ENCODE measurements around the gene PLA2G4B. TPM values are rescaled to one million over a fixed set of nuclear protein-coding genes. Genes with fewer than 3 reads are reported as not detected.

Gene PLA2G4B
- total RNA-seq, 1 experiment from 2014 or later, result 3.7 TPM

DNA sequence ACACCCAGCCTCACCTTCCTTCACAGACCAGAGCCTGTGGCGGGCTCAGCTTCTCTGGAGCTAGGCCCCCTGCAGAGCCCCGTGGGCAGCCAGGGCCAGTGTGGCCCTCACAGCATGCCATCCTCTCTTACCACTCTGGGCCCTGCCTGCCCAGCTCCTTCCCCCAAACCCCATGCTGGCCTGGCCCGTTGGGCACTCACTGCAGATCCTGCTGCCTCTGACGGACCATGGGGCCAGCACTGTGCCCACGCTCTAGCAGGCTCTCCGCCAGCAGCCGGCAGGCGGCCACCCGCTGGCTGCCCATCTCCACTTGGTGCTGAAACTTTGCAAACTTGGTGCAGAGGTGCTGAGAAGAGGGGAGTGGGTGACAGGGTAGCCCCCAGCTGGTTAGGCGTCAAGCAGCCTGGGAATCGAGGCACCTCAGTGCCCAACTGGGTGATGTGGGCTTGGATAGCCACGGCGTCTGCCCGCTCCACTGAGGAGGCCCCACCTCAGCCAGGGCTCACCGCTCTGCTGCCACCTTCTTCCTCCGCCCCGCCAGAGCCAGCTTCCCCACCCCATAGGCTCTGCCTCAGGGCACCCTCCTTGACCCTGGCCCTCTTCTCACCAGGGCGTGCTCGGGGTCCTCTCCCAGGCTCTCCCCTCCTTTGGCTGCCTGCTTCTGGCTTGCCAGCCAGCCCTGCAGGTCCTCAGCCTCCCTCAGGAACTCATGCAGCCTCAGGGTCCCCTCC is 32.7 kb downstream of the PLA2G4B start:
- H4K8ac ChIP-seq (replicated peaks; ENCODE audit: insufficient read length, low read depth, low read length), result no peak overlapping the region
- no peaks in the 10 kb centered on the region for H3K27me3 ChIP-seq (ENCODE audit: insufficient read depth, low read length)
- TF ChIP-seq, protein P1, sequence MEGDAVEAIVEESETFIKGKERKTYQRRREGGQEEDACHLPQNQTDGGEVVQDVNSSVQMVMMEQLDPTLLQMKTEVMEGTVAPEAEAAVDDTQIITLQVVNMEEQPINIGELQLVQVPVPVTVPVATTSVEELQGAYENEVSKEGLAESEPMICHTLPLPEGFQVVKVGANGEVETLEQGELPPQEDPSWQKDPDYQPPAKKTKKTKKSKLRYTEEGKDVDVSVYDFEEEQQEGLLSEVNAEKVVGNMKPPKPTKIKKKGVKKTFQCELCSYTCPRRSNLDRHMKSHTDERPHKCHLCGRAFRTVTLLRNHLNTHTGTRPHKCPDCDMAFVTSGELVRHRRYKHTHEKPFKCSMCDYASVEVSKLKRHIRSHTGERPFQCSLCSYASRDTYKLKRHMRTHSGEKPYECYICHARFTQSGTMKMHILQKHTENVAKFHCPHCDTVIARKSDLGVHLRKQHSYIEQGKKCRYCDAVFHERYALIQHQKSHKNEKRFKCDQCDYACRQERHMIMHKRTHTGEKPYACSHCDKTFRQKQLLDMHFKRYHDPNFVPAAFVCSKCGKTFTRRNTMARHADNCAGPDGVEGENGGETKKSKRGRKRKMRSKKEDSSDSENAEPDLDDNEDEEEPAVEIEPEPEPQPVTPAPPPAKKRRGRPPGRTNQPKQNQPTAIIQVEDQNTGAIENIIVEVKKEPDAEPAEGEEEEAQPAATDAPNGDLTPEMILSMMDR (conservative IDR thresholded peaks at IDR 0.05), result no peak
- H3T11ph ChIP-seq (ENCODE audit: low read length), result no peak overlapping the region
- WGBS (ENCODE audit: extremely low coverage, insufficient read length, low lambda C conversion rate), result no CpG with 5 or more reads among the region's 19 CpGs
- H3K4ac ChIP-seq (ENCODE audit: low read depth, low read length), result no peak overlapping the region
- Mint-ChIP-seq H3K27ac (no peak overlapping the region), H3K9me3 (no peaks in the 10 kb centered on the region; a peak in 1 of 5 replicates), H3K27me3 (ENCODE audit: low read depth) (peaks cover 2% of the 10 kb centered on the region; the same call in 1 of the 2 replicates), H3K4me1 (peaks cover 0 to 2% of the 10 kb centered on the region in 2 experiments; a peak in 1 of 4 replicates), H3K36me3 (ENCODE audit: insufficient read depth in 1 of 3, low read depth in 3 of 3) (no peaks in the 10 kb centered on the region), H3K4me3 (no peak overlapping the region)
- H3K23me2 ChIP-seq (ENCODE audit: insufficient read length, low read depth, low read length, poor library complexity, severe bottlenecking), result no peaks in the 10 kb centered on the region
- no peak overlapping the region for H3K23ac ChIP-seq (ENCODE audit: insufficient read length, low read depth, low read length)
- no peaks in the 10 kb centered on the region for H3K9me3 ChIP-seq (ENCODE audit: control insufficient read depth, low read depth, low read length)
- no peak overlapping the region for H2BK15ac ChIP-seq (ENCODE audit: low read depth, low read length)
- H2BK20ac ChIP-seq (ENCODE audit: low read depth, low read length, poor library complexity, severe bottlenecking), result no peak overlapping the region
- no peak overlapping the region for H3K56ac ChIP-seq (ENCODE audit: insufficient read length, low read depth, low read length)
- H4K91ac ChIP-seq (ENCODE audit: insufficient read length, low read depth, low read length), result no peak overlapping the region
- H4K20me1 ChIP-seq (ENCODE audit: control insufficient read depth, insufficient read depth, insufficient read length), result no peaks in the 10 kb centered on the region
- H2AFZ ChIP-seq (ENCODE audit: low read length), result no peak overlapping the region
- no peak overlapping the region for H2BK120ac ChIP-seq (ENCODE audit: low read depth, low read length, poor library complexity, severe bottlenecking)
- H3K9ac ChIP-seq (ENCODE audit: extremely low read depth, insufficient read length, low read length), result no peak overlapping the region
- no peak overlapping the region for H3K4me2 ChIP-seq (ENCODE audit: insufficient read depth, insufficient read length, low read length)
- H3K4me1 ChIP-seq (ENCODE audit: insufficient read depth, low read length), result no peaks in the 10 kb centered on the region
- H3K14ac ChIP-seq (ENCODE audit: insufficient read depth, low read length), result no peak overlapping the region
- H2BK12ac ChIP-seq (ENCODE audit: insufficient read length, low read depth, low read length), result no peak overlapping the region
- no peaks in the 10 kb centered on the region for H3K79me1 ChIP-seq (ENCODE audit: insufficient read depth, low read depth, low read length, poor library complexity, severe bottlenecking)
- H4K5ac ChIP-seq (ENCODE audit: insufficient read length, low read depth, low read length), result no peak overlapping the region
- H2BK5ac ChIP-seq (ENCODE audit: insufficient read length, low read length), result no peak overlapping the region
- no peaks in the 10 kb centered on the region for H3K79me2 ChIP-seq (ENCODE audit: insufficient read depth, low read length)
- no peak overlapping the region for H3K18ac ChIP-seq (ENCODE audit: insufficient read length, low read depth, low read length)
- no peak overlapping the region for H3K27ac ChIP-seq (ENCODE audit: insufficient read length, low read depth, low read length)
- H2AK5ac ChIP-seq (ENCODE audit: insufficient read length, low read length), result no peak overlapping the region
- no peak for DNase-seq
